GM12878 (cell line): ENCODE measurements around the gene PHPT1. TPM values are rescaled to one million over a fixed set of nuclear protein-coding genes. Genes with fewer than 3 reads are reported as not detected.

Source experiments
- ATAC-seq: fragments of 200-7000 bp; cut with Tn5 transposase; 3 replicates; pipeline ENCODE4 v1.9.1; 2020; ENCODE audit warnings: mild to moderate bottlenecking, moderate library complexity
- BruUV-seq: library from RNA; stranded (reverse); fragments of 400-500 nt; replicated peaks from 2 replicates; lab custom pipeline; 2021; lab: Mats Ljungman, UMichigan
- CTCF ChIA-PET: fragments of 300-600 bp; sonication (Branson Sonifier 250); formaldehyde crosslinking; extraction: SDS; loops from one replicate; lab custom pipeline; 2021; ENCODE audit warnings: inconsistent platforms; lab: Yijun Ruan, JAX
- POLR2A ChIA-PET: fragments of 350-600 bp; formaldehyde crosslinking; extraction: SDS; loops from one replicate; lab custom pipeline; 2021; ENCODE audit warnings: inconsistent platforms; lab: Charles Lee
- RAD21 ChIA-PET: fragments of 300-600 bp; sonication (Branson Sonifier 250); formaldehyde crosslinking; loops from one replicate; lab custom pipeline; 2023; ENCODE audit warnings: antibody characterized with exemption; ENCODE audit not compliant: unreplicated experiment; lab: Charles Lee
- SMC1A ChIA-PET: fragments of 300-600 bp; sonication (Branson Sonifier 250); formaldehyde crosslinking; loops from one replicate; lab custom pipeline; 2023; ENCODE audit not compliant: unreplicated experiment, uncharacterized antibody; lab: Charles Lee
- DNase-seq: peaks from one replicate; pipeline ENCODE4 v3.0.0-alpha.2; 2011; ENCODE audit warnings: low read depth, low spot score
- FAIRE-seq: peaks from 3 replicates; lab custom pipeline; 2011; peaks lifted over from hg19 to GRCh38; lab: Jason Lieb, UNC
- H2AFZ ChIP-seq: 2 replicates; pipeline ENCODE4 v1.6.0; 2011; ENCODE audit warnings: low read depth, low read length, control low read depth; ENCODE audit not compliant: control insufficient read depth
- H3K27ac ChIP-seq: 2 replicates; pipeline ENCODE4 v1.5.1; 2011; ENCODE audit warnings: control low read depth; ENCODE audit not compliant: control insufficient read depth, insufficient read depth
- H3K27me3 ChIP-seq, 2 experiments: replicated peaks in 1 of 2; 2 replicates each; pipeline versions ENCODE4 v1.6.0 to v1.6.1; 2011; ENCODE audit warnings: low read length in 1 of 2; ENCODE audit not compliant: control insufficient read depth in 2 of 2, insufficient read depth in 2 of 2
- H3K36me3 ChIP-seq, 2 experiments: 2 replicates each; pipeline ENCODE4 v1.5.1; 2011; ENCODE audit warnings: low read length in 1 of 2; ENCODE audit not compliant: control insufficient read depth in 2 of 2, insufficient read depth in 2 of 2
- H3K4me1 ChIP-seq: 2 replicates; pipeline ENCODE4 v1.6.1; 2011; ENCODE audit warnings: mild to moderate bottlenecking, low read length, moderate library complexity, mixed read lengths; ENCODE audit not compliant: control insufficient read depth, insufficient read depth
- H3K4me2 ChIP-seq: 2 replicates; pipeline ENCODE4 v1.6.0; 2011; ENCODE audit warnings: control low read depth; ENCODE audit not compliant: control insufficient read depth, insufficient read depth
- H3K4me3 ChIP-seq: fragments of 200-600 bp; sonication (generic); 2 replicates; pipeline ENCODE4 v1.5.1; 2016
- H3K79me2 ChIP-seq: 2 replicates; pipeline ENCODE4 v1.6.0; 2011; ENCODE audit warnings: low read length; ENCODE audit not compliant: control insufficient read depth, insufficient read depth
- H3K9ac ChIP-seq: 2 replicates; pipeline ENCODE4 v1.8.0; 2011; ENCODE audit warnings: low read length, control low read depth, mixed read lengths; ENCODE audit not compliant: control insufficient read depth, insufficient read depth
- H3K9me3 ChIP-seq: replicated peaks from 3 replicates; pipeline ENCODE4 v1.5.1; 2011; ENCODE audit warnings: mild to moderate bottlenecking, low read length; ENCODE audit not compliant: control insufficient read depth, insufficient read depth
- H4K20me1 ChIP-seq: 2 replicates; pipeline ENCODE4 v1.6.0; 2011; ENCODE audit not compliant: control insufficient read depth, insufficient read depth
- BHLHE40 ChIP-seq, 2 experiments: fragments of 450-650 bp in 1 of 2; IDR thresholded peaks; 2 replicates each; pipeline ENCODE4 v1.6.1; 2011 to 2017; ENCODE audit warnings: low read depth in 2 of 2, borderline replicate concordance in 1 of 2, improper control_type of control experiment in 1 of 2, low read length in 1 of 2, mild to moderate bottlenecking in 1 of 2
- BMI1 ChIP-seq: fragments of 450-650 bp; IDR thresholded peaks from 2 replicates; pipeline ENCODE4 v1.6.1; 2016; ENCODE audit warnings: mild to moderate bottlenecking, moderate library complexity, borderline replicate concordance
- NFXL1 ChIP-seq: fragments of 450-650 bp; IDR thresholded peaks from 2 replicates; pipeline ENCODE4 v1.6.1; 2017; ENCODE audit warnings: antibody characterized with exemption, mild to moderate bottlenecking, borderline replicate concordance
- RELA ChIP-seq: fragments of 450-650 bp; IDR thresholded peaks from 2 replicates; pipeline ENCODE4 v1.8.0; 2014; ENCODE audit warnings: borderline replicate concordance; ENCODE audit not compliant: partially characterized antibody
- TBL1XR1 ChIP-seq: IDR thresholded peaks from 2 replicates; pipeline ENCODE4 v1.6.1; 2012; ENCODE audit warnings: low read depth, low read length, improper control_type of control experiment
- TCF7 ChIP-seq: IDR thresholded peaks from 2 replicates; pipeline ENCODE4 v1.6.1; 2014; ENCODE audit warnings: antibody characterized with exemption, borderline replicate concordance
- WGBS: methylation state at CpG from one replicate; pipeline ENCODE4 v1.1.6; 2016; ENCODE audit warnings: low lambda C conversion rate; ENCODE audit not compliant: insufficient replicate concordance, insufficient coverage; ENCODE audit errors: missing lambda C conversion rate; 5-methylcytosine and 5-hydroxymethylcytosine counted together
- in situ Hi-C: fragments of 300-500 bp; cut with MboI; formaldehyde crosslinking; loops from 9 replicates; pipeline ENCODE4 v1.14.3; 2018; ENCODE audit warnings: mixed read lengths
- intact Hi-C: fragments of 100-400 bp; cut with micrococcal nuclease; formaldehyde crosslinking; loops from one replicate; pipeline ENCODE4 v1.14.2; 2022; ENCODE audit not compliant: unreplicated experiment
- polyA plus RNA-seq, 11 experiments: library from polyadenylated mRNA; depleted of rRNA in 4 of 11; unstranded in 6 of 11; stranded (reverse) in 5 of 11; fragments of >200 nt; fragmentation: Nextera tagmentation in 4 of 11; fragmentation: Illumina TruSeq in 1 of 11; extraction: Ambion mirVana in 4 of 11; extraction: Trizol in 1 of 11; gene quantifications; 1 replicate in 1 of 11; 2 replicates in 10 of 11; pipeline versions ENCODE4 v1.2.1 to v1.2.3, GENCODE V29; 2011 to 2016; ENCODE audit warnings: inconsistent platforms in 2 of 11, missing spikeins in 2 of 11, low read depth in 1 of 11
- total RNA-seq, 4 experiments: library from RNA; depleted of rRNA in 3 of 4; stranded (reverse); fragments of >200 nt in 3 of 4; fragmentation: Illumina TruSeq in 1 of 4; extraction: Trizol in 1 of 4; gene quantifications; 2 replicates each; pipeline versions ENCODE4 v1.2.1 to v1.2.3, GENCODE V29; 2013 to 2021
- TF ChIP-seq, protein P1 (sequence below): IDR thresholded peaks from 2 replicates; pipeline ENCODE4 v1.6.1; 2011; ENCODE audit warnings: borderline replicate concordance, low read depth, mild to moderate bottlenecking, moderate library complexity, low read length; ENCODE audit not compliant: insufficient read depth, poor library complexity, severe bottlenecking
- TF ChIP-seq, protein P2 (sequence below): fragments of 450-650 bp; IDR thresholded peaks from 2 replicates; pipeline ENCODE4 v1.6.1; 2017; ENCODE audit warnings: mild to moderate bottlenecking
- TF ChIP-seq, protein P3 (sequence below): fragments of 150-350 bp; IDR thresholded peaks from 2 replicates; pipeline ENCODE4 v1.6.1; 2014; ENCODE audit warnings: mild to moderate bottlenecking, low read depth, low read length

The PHPT1 gene
- total and polyA plus RNA-seq, 10 of the 15 experiments (the other 5 are each of a cell fraction or from before 2014, with no cell fraction given), result 56.2 to 323 (median 140) TPM

DNA sequence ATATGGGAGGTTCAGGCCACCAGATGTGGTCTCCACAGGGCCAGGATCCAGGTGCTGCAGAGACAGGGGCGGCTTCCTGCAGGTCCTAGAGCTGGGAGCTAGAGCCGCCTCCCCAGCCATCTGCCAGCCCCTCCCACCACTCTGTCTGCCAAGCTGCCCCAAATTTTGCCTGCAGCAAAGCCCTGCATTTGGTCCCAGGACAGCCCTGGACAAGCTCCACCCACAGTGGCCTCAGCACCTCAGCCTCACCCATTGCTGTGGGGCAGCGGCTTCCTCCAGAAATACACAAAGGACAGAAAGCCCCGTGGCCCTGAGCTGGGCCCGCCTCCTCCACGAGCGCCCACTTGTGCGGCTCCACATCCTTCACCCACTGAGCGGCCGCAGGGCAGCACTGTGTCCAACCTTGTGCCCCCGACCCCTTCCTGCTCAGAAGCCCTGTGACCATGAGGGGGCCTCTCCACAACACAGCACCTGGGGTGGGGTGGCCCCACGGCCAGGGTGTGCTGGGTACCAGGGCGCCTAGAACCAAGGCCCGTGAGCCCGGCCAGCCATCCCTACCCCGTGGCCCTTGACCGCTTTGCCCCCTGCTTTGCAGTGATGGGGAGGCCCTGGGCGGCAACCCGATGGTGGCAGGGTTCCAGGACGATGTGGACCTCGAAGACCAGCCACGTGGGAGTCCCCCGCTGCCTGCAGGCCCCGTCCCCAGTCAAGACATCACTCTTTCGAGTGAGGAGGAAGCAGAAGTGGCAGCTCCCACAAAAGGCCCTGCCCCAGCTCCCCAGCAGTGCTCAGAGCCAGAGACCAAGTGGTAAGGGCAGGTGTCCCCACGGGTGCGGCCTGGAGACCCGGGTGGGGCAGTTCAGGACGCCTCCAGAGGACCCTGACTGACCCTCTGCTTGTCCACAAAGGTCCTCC is 10.6 kb upstream of the PHPT1 start:
- no peak overlapping the region for H3K9ac ChIP-seq
- CTCF ChIA-PET, result interaction anchor here (0.6 kb wide), 1 partner anchor 34 kb away, joined by 6 read pairs; no protein-coding TSS in a partner anchor
- no peak overlapping the region for H2AFZ ChIP-seq
- H3K79me2 ChIP-seq, result no peaks in the 10 kb centered on the region
- FAIRE-seq, result no peak
- no peak for DNase-seq
- SMC1A ChIA-PET, result no interaction called here
- in situ Hi-C loops, result no loop called here
- no peak for TF ChIP-seq RELA
- TF ChIP-seq BHLHE40 (IDR thresholded peaks at IDR 0.05; ENCODE audit: borderline replicate concordance in 1 of 2, low read depth in 2 of 2, low read length in 1 of 2), result no peak
- no peak for TF ChIP-seq BMI1
- TF ChIP-seq, protein P1, sequence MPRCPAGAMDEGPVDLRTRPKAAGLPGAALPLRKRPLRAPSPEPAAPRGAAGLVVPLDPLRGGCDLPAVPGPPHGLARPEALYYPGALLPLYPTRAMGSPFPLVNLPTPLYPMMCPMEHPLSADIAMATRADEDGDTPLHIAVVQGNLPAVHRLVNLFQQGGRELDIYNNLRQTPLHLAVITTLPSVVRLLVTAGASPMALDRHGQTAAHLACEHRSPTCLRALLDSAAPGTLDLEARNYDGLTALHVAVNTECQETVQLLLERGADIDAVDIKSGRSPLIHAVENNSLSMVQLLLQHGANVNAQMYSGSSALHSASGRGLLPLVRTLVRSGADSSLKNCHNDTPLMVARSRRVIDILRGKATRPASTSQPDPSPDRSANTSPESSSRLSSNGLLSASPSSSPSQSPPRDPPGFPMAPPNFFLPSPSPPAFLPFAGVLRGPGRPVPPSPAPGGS, result no peak
- no peak for TF ChIP-seq TBL1XR1
- TF ChIP-seq NFXL1, result no peak
- TF ChIP-seq, protein P2, sequence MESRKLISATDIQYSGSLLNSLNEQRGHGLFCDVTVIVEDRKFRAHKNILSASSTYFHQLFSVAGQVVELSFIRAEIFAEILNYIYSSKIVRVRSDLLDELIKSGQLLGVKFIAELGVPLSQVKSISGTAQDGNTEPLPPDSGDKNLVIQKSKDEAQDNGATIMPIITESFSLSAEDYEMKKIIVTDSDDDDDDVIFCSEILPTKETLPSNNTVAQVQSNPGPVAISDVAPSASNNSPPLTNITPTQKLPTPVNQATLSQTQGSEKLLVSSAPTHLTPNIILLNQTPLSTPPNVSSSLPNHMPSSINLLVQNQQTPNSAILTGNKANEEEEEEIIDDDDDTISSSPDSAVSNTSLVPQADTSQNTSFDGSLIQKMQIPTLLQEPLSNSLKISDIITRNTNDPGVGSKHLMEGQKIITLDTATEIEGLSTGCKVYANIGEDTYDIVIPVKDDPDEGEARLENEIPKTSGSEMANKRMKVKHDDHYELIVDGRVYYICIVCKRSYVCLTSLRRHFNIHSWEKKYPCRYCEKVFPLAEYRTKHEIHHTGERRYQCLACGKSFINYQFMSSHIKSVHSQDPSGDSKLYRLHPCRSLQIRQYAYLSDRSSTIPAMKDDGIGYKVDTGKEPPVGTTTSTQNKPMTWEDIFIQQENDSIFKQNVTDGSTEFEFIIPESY, result no peak
- TF ChIP-seq TCF7, result no peak
- TF ChIP-seq, protein P3, sequence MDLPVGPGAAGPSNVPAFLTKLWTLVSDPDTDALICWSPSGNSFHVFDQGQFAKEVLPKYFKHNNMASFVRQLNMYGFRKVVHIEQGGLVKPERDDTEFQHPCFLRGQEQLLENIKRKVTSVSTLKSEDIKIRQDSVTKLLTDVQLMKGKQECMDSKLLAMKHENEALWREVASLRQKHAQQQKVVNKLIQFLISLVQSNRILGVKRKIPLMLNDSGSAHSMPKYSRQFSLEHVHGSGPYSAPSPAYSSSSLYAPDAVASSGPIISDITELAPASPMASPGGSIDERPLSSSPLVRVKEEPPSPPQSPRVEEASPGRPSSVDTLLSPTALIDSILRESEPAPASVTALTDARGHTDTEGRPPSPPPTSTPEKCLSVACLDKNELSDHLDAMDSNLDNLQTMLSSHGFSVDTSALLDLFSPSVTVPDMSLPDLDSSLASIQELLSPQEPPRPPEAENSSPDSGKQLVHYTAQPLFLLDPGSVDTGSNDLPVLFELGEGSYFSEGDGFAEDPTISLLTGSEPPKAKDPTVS, result no peak
- no peaks in the 10 kb centered on the region; the same call in 1 of the 2 replicates for H4K20me1 ChIP-seq
- WGBS, result 83% methylated on average over 29 of the region's 29 CpGs
- POLR2A ChIA-PET, result no interaction called here
- H3K4me2 ChIP-seq, result no peak overlapping the region
- H3K4me1 ChIP-seq, result peaks cover 5% of the 10 kb centered on the region; the same call in 1 of the 2 replicates
- H3K27me3 ChIP-seq, result no peaks in the 10 kb centered on the region
- no TSS peak for BruUV-seq
- H3K27ac ChIP-seq, result no peak overlapping the region
- H3K9me3 ChIP-seq, result no peaks in the 10 kb centered on the region
- no peak for ATAC-seq
- H3K36me3 ChIP-seq, result no peaks in the 10 kb centered on the region
- H3K4me3 ChIP-seq, result no peak overlapping the region
- intact Hi-C loops, result no loop called here
- RAD21 ChIA-PET, result no interaction called here
